Breast epithelium (tissue), 4 donors: ENCODE measurements around the gene ACTR1A. TPM values are rescaled to one million over a fixed set of nuclear protein-coding genes. Genes with fewer than 3 reads are reported as not detected.
"Not testable (repeated sequence)": the region's sequence is repeated elsewhere in the genome, so short reads cannot be mapped to it uniquely, and the experiment has no call there.

Experiments used
- DNase-seq, 2 donors: peaks; one replicate each; pipeline ENCODE4 v3.0.0-alpha.2; 2019; ENCODE audit warnings: low spot score in 2 of 2
- H3K27ac ChIP-seq, 2 donors: fragments of 200-600 bp; sonication (generic) in 1 of 2; one replicate each; pipeline ENCODE4 v1.5.1; 2016 to 2019; ENCODE audit warnings: mild to moderate bottlenecking in 1 of 2
- H3K27me3 ChIP-seq, 2 donors: fragments of 200-600 bp; sonication (generic) in 1 of 2; one replicate each; pipeline versions ENCODE4 v1.5.1 to v1.6.0; 2017 to 2019; ENCODE audit warnings: control low read depth in 1 of 2, mild to moderate bottlenecking in 1 of 2
- H3K36me3 ChIP-seq: fragments of 200-600 bp; one replicate; pipeline ENCODE4 v1.5.1; 2019
- H3K4me1 ChIP-seq, 2 donors: fragments of 200-600 bp; sonication (generic); one replicate each; pipeline ENCODE4 v1.5.1; 2016 to 2019; ENCODE audit warnings: control low read depth in 1 of 2
- H3K4me3 ChIP-seq, 3 donors: fragments of 200-600 bp; sonication (generic); 1 replicate in 2 of 3; 2 replicates in 1 of 3; pipeline ENCODE4 v1.5.1; 2016 to 2019; ENCODE audit warnings: mild to moderate bottlenecking in 3 of 3, moderate library complexity in 2 of 3
- H3K9me3 ChIP-seq, 2 donors: fragments of 200-600 bp; sonication (generic) in 1 of 2; one replicate each; pipeline ENCODE4 v1.5.1; 2016 to 2019; ENCODE audit warnings: control low read depth in 1 of 2
- POLR2A ChIP-seq: fragments of 450-650 bp; IDR thresholded peaks from one replicate; pipeline ENCODE4 v1.6.1; 2016; ENCODE audit warnings: antibody characterized with exemption, mild to moderate bottlenecking, moderate library complexity
- POLR2AphosphoS5 ChIP-seq, 3 donors: sonication (generic); formaldehyde crosslinking; IDR thresholded peaks; one replicate each; pipeline ENCODE4 v1.6.1; 2017; ENCODE audit warnings: antibody characterized with exemption in 3 of 3
- intact Hi-C: fragments of 100-400 bp; cut with DNase I; formaldehyde crosslinking; loops from one replicate; pipeline ENCODE4 v1.15.1; 2023; ENCODE audit warnings: low total_unique reads
- total RNA-seq, 3 donors: library from RNA; depleted of rRNA; stranded (reverse); fragments of >200 nt; gene quantifications; one replicate each; pipeline ENCODE4 v1.1.0, GENCODE V29; 2016
- TF ChIP-seq, protein P1 (sequence below), 3 donors: fragments of 450-650 bp; IDR thresholded peaks; one replicate each; pipeline ENCODE4 v1.5.1; 2016 to 2017; ENCODE audit warnings: antibody characterized with exemption in 3 of 3, mild to moderate bottlenecking in 3 of 3, moderate library complexity in 3 of 3

ACTR1A gene
- total RNA-seq, 3 donors from 2014 or later: 84.9 to 110 (median 92.5) TPM

DNA sequence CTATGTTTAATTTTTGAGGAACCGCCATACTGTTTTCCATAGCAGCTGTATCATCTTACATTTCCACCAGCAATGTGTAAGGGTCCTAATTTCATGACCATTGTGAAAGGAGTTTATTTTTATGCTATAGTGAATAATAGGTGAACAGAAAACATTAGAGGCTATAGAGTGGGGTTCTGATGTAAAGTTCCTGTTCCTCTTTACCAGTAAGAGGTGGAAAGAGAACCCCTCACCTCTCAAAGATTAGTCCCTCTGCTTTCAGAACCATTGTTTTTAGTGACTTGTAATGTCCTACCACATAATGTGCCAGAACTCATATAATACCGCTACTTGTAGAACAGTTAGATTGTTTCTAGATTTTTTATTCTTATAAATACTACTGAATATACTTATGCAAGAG, 35.4 kb upstream of the ACTR1A start:
- TF ChIP-seq, protein P1, sequence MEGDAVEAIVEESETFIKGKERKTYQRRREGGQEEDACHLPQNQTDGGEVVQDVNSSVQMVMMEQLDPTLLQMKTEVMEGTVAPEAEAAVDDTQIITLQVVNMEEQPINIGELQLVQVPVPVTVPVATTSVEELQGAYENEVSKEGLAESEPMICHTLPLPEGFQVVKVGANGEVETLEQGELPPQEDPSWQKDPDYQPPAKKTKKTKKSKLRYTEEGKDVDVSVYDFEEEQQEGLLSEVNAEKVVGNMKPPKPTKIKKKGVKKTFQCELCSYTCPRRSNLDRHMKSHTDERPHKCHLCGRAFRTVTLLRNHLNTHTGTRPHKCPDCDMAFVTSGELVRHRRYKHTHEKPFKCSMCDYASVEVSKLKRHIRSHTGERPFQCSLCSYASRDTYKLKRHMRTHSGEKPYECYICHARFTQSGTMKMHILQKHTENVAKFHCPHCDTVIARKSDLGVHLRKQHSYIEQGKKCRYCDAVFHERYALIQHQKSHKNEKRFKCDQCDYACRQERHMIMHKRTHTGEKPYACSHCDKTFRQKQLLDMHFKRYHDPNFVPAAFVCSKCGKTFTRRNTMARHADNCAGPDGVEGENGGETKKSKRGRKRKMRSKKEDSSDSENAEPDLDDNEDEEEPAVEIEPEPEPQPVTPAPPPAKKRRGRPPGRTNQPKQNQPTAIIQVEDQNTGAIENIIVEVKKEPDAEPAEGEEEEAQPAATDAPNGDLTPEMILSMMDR (IDR thresholded peaks at IDR 0.05): no peak
- H3K4me3 ChIP-seq: no peak overlapping the region
- H3K27ac ChIP-seq: no peak overlapping the region
- no peaks in the 10 kb centered on the region for H3K4me1 ChIP-seq
- no peaks in the 10 kb centered on the region for H3K27me3 ChIP-seq
- no peak for DNase-seq
- H3K9me3 ChIP-seq: no peaks in the 10 kb centered on the region
- H3K36me3 ChIP-seq: no peaks in the 10 kb centered on the region
- intact Hi-C loops: no loop called here

DNA sequence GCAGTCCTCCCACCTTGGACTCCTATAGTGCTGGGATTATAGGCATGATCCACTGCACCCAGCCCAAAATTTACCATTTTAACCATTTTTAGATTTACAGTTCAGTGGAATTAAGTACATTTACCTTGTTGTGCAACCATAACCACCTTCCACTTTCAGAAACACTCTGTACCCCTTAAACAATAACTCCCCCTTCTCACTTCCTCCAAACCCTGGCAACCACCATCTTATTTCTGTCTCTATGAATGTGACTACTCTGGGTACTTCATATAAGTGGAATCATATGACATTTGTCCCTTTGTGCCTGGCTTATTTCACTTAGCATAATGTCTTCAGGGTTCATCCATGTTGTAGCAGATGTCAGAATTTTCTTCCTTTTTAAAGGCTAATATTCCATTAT, 34.9 kb upstream of the ACTR1A start:
- no peak overlapping the region for H3K4me3 ChIP-seq
- no peak for TF ChIP-seq POLR2AphosphoS5 (IDR thresholded peaks at IDR 0.05)
- TF ChIP-seq POLR2A: no peak
- TF ChIP-seq, protein P1 (IDR thresholded peaks at IDR 0.05): no peak
- DNase-seq: no peak
- no peaks in the 10 kb centered on the region for H3K36me3 ChIP-seq
- no peak overlapping the region for H3K27ac ChIP-seq
- H3K9me3 ChIP-seq: no peaks in the 10 kb centered on the region
- H3K4me1 ChIP-seq: no peaks in the 10 kb centered on the region
- no peaks in the 10 kb centered on the region for H3K27me3 ChIP-seq
- intact Hi-C loops: no loop called here

DNA sequence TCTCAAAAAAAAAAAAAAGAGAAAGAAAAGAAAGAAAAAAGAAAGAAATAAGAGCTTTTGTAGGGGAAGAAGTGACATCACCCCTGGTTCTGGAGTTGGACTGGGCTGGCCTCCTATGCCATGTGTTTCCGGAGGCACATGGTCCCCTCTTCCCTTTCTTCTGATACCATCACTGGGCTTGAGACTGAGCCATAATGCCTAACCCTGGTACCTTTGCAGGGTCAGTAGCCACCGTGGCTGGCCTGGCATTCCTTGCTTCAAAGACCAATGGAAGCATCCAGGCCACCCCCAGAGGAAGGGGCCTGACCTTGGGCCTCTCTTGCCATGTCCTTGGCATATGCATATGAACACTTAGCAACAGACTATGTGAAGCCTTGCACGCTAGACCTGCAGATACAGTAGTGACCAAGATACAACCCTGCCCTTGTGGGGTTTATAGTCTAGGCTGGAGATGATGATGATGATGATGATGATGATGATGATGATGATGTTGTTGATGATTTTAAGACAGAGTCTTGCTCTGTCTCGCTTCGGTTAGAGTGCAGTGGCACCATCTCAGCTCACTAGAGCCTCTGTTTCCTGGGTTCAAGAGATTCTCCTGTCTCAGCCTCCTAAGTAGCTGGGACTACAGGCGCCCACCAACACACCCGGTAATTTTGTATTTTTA, 33.1 kb upstream of the ACTR1A start:
- Histone ChIP-seq H3K36me3 (no peaks in the 10 kb centered on the region), H3K9me3 (no peaks in the 10 kb centered on the region), H3K4me3 (no peak overlapping the region), H3K4me1 (no peaks in the 10 kb centered on the region), H3K27ac (no peak overlapping the region), H3K27me3 (no peaks in the 10 kb centered on the region)
- no peak for DNase-seq
- intact Hi-C loops: no loop called here
- TF ChIP-seq, protein P1 (IDR thresholded peaks at IDR 0.05): no peak
- no peak for TF ChIP-seq POLR2A
- TF ChIP-seq POLR2AphosphoS5 (IDR thresholded peaks at IDR 0.05): no peak

DNA sequence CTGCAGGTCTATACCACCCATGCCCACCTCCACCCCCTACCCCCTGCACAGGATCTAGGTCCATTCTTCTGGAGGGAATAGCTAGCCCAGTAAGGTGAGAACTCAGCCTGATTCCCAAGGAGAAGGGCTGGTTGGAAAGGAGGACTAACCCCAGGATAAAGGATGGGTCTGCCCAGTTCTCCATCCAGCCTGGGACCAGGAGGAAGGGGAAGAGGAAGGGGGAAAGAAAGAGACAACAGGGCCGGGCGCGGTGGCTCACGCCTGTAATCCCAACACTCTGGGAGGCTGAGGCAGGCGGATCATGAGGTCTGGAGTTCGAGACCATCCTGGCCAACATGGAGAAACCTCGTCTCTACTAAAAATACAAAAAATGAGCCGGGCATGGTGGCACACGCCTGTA, 32.5 kb upstream of the ACTR1A start:
- H3K27ac ChIP-seq, H3K9me3 ChIP-seq, H3K27me3 ChIP-seq, H3K4me3 ChIP-seq, H3K36me3 ChIP-seq, H3K4me1 ChIP-seq, DNase-seq, intact Hi-C loops: not testable (repeated sequence)

DNA sequence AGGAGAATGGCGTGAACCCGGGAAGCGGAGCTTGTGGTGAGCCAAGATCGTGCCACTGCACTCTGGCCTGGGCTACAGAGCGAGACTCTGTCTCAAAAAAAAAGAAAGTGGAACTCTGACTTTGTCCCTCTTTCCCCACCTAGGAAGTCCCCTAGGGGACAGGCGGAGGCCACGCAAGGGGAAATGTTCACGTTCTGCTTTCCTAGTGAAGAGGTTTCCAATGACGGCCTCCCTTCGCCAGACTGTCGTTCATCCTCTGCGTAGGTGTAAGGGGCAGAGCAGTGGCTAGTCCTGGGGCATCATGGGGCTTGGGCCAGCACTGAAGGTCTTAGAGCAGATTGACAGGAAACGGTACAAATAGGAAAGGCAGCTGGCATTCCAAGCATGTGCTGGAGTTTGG, 31.8 kb upstream of the ACTR1A start:
- Histone ChIP-seq H3K4me1 (no peaks in the 10 kb centered on the region), H3K36me3 (no peaks in the 10 kb centered on the region), H3K27me3 (no peaks in the 10 kb centered on the region), H3K4me3 (no peak overlapping the region), H3K9me3 (no peaks in the 10 kb centered on the region), H3K27ac (no peak overlapping the region)
- DNase-seq: no peak
- TF ChIP-seq POLR2A (no peak), POLR2AphosphoS5 (IDR thresholded peaks at IDR 0.05) (no peak)
- TF ChIP-seq, protein P1 (IDR thresholded peaks at IDR 0.05): no peak
- intact Hi-C loops: no loop called here

DNA sequence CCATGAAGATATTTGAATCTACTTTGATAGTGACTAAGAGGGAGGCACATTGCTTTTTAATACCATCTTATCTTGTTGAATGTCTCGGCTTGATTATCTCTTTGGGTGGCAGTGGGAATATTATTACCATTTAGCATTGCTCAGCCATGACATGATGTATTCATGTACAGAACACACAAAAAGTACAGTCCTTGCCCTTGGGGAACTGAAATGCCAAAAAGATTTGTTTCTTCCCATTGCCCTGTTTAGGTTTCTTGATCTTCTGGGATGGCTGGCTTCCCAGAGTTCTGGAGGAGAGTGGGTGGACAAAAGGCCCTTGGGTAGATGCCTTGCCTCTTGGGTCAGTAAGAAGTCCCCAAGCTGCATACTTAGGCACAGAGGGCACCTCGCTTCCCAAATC, 25.0 kb upstream of the ACTR1A start:
- Histone ChIP-seq H3K4me3 (no peak overlapping the region), H3K4me1 (no peaks in the 10 kb centered on the region), H3K27me3 (no peaks in the 10 kb centered on the region), H3K27ac (no peak overlapping the region), H3K36me3 (no peaks in the 10 kb centered on the region), H3K9me3 (no peaks in the 10 kb centered on the region)
- TF ChIP-seq POLR2A (no peak), POLR2AphosphoS5 (IDR thresholded peaks at IDR 0.05) (no peak)
- TF ChIP-seq, protein P1 (IDR thresholded peaks at IDR 0.05): no peak
- intact Hi-C loops: no loop called here
- DNase-seq: no peak
